ENCODE measurements around the gene IGFBP2. TPM values are rescaled to one million over a fixed set of nuclear protein-coding genes. Genes with fewer than 3 reads are reported as not detected.

The IGFBP2 gene
- total and polyA plus RNA-seq, 2 experiments from 2014 or later = 163 to 338 TPM

- Histone ChIP-seq H3K4me3 (no peak overlapping the region), H3K79me2 (no peaks in the 10 kb centered on the region), H3K4me2 (no peak overlapping the region), H3K4me1 (ENCODE audit: insufficient read depth) (peaks cover 18% of the 10 kb centered on the region), H3K36me3 (replicated peaks; ENCODE audit: insufficient read depth, low read depth) (no peaks in the 10 kb centered on the region), H2AFZ (no peak overlapping the region), H3K27ac (no peak overlapping the region), H3K9me3 (ENCODE audit: low read depth) (no peaks in the 10 kb centered on the region), H3K27me3 (no peaks in the 10 kb centered on the region), H4K20me1 (ENCODE audit: insufficient read depth, poor library complexity, severe bottlenecking) (no peaks in the 10 kb centered on the region), H3K9me2 (replicated peaks; ENCODE audit: insufficient read depth) (no peaks in the 10 kb centered on the region)
- TF ChIP-seq CTCF (IDR thresholded peaks at IDR 0.05; ENCODE audit: poor library complexity) = no peak
- 75% methylated on average over 7 of the region's 7 CpGs for WGBS (ENCODE audit: low lambda C conversion rate, missing lambda C conversion rate)
- no peak for DNase-seq (ENCODE audit: low spot score)
Measured at GRCh38 chr2:216615298-216616082, 17.7 kb upstream of the IGFBP2 start.

GRCh38 chr2:216616083-216616678 is 17.0 kb upstream of the IGFBP2 start:
- Histone ChIP-seq H3K79me2 (no peaks in the 10 kb centered on the region), H2AFZ (no peak overlapping the region), H3K27me3 (no peaks in the 10 kb centered on the region), H3K4me3 (no peak overlapping the region), H4K20me1 (ENCODE audit: insufficient read depth, poor library complexity, severe bottlenecking) (no peaks in the 10 kb centered on the region), H3K36me3 (replicated peaks; ENCODE audit: insufficient read depth, low read depth) (no peaks in the 10 kb centered on the region), H3K4me2 (no peak overlapping the region), H3K4me1 (ENCODE audit: insufficient read depth) (peaks cover 19% of the 10 kb centered on the region), H3K9me2 (replicated peaks; ENCODE audit: insufficient read depth) (no peaks in the 10 kb centered on the region), H3K27ac (no peak overlapping the region), H3K9me3 (ENCODE audit: low read depth) (no peaks in the 10 kb centered on the region)
- WGBS (ENCODE audit: low lambda C conversion rate, missing lambda C conversion rate) = 76% methylated on average over 3 of the region's 3 CpGs
- no peak for DNase-seq (ENCODE audit: low spot score)
- TF ChIP-seq CTCF (IDR thresholded peaks at IDR 0.05; ENCODE audit: poor library complexity) = no peak
- TF ChIP-seq EZH2 (IDR thresholded peaks at IDR 0.05; ENCODE audit: borderline replicate concordance) = no peak
- TF ChIP-seq EZH2phosphoT487 (IDR thresholded peaks at IDR 0.05; ENCODE audit: low read depth, severe bottlenecking, unreplicated experiment) = no peak

- Histone ChIP-seq H3K79me2 (no peaks in the 10 kb centered on the region), H3K9me2 (replicated peaks; ENCODE audit: insufficient read depth) (no peaks in the 10 kb centered on the region)
- TF ChIP-seq EZH2phosphoT487 (IDR thresholded peaks at IDR 0.05; ENCODE audit: low read depth, severe bottlenecking, unreplicated experiment) (no peak), EZH2 (IDR thresholded peaks at IDR 0.05; ENCODE audit: borderline replicate concordance) (no peak), CTCF (IDR thresholded peaks at IDR 0.05; ENCODE audit: poor library complexity) (no peak)
Measured at GRCh38 chr2:216617159-216617815, 15.9 kb upstream of the IGFBP2 start.

More at GRCh38 chr2:216617159-216617815, 15.9 kb upstream of the IGFBP2 start:
- H4K20me1 ChIP-seq (ENCODE audit: insufficient read depth, poor library complexity, severe bottlenecking) = no peaks in the 10 kb centered on the region
- no peaks in the 10 kb centered on the region for H3K27me3 ChIP-seq
- no peaks in the 10 kb centered on the region for H3K9me3 ChIP-seq (ENCODE audit: low read depth)
- WGBS (ENCODE audit: low lambda C conversion rate, missing lambda C conversion rate) = 93% methylated on average over 13 of the region's 13 CpGs
- no peaks in the 10 kb centered on the region for H3K36me3 ChIP-seq (replicated peaks; ENCODE audit: insufficient read depth, low read depth)
- H2AFZ ChIP-seq = no peak overlapping the region
- no peak overlapping the region for H3K4me2 ChIP-seq
- DNase-seq (ENCODE audit: low spot score) = no peak
- no peak overlapping the region for H3K4me3 ChIP-seq
- H3K27ac ChIP-seq = no peak overlapping the region
- peaks cover 24% of the 10 kb centered on the region for H3K4me1 ChIP-seq (ENCODE audit: insufficient read depth)
